Epithelial cell of proximal tubule (primary cell): Measurements from ENCODE around the gene TANC1. TPM values are rescaled to one million over a fixed set of nuclear protein-coding genes. Genes with fewer than 3 reads are reported as not detected.

Experiments
- DNase-seq: peaks from one replicate; pipeline ENCODE4 v3.0.0-alpha.2; 2011; ENCODE audit warnings: low read depth
- H3K4me3 ChIP-seq: 2 replicates; pipeline ENCODE4 v1.5.1; 2011; ENCODE audit warnings: low read depth, mild to moderate bottlenecking, low read length
- CTCF ChIP-seq: conservative IDR thresholded peaks from 2 replicates; pipeline ENCODE4 v1.5.1; 2012; ENCODE audit warnings: low read depth, mild to moderate bottlenecking, low read length
- total RNA-seq: library from RNA; depleted of rRNA; stranded (reverse); fragments of >200 nt; gene quantifications from 2 replicates; pipeline ENCODE4 v1.2.3, GENCODE V29; 2015

The TANC1 gene
- total RNA-seq, 1 donor from 2014 or later: 14.3 TPM

- TF ChIP-seq CTCF: no peak
- no peak overlapping the region for H3K4me3 ChIP-seq
- DNase-seq: no peak
These were observed 258.4 kb downstream of the TANC1 start for GRCh38 chr2:159226608-159227385.

GRCh38 chr2:159227467-159227866, 259.0 kb downstream of the TANC1 start:
- H3K4me3 ChIP-seq: no peak overlapping the region
- TF ChIP-seq CTCF: no peak
- no peak for DNase-seq

GRCh38 chr2:159228081-159228581, 259.7 kb downstream of the TANC1 start:
- no peak for TF ChIP-seq CTCF
- no peak for DNase-seq
- no peak overlapping the region for H3K4me3 ChIP-seq

GRCh38 chr2:159229476-159230144, 261.2 kb downstream of the TANC1 start:
- DNase-seq: no peak
- no peak overlapping the region for H3K4me3 ChIP-seq
- no peak for TF ChIP-seq CTCF

- H3K4me3 ChIP-seq: no peak overlapping the region
- TF ChIP-seq CTCF: no peak
- no peak for DNase-seq
These were observed 261.9 kb downstream of the TANC1 start for GRCh38 chr2:159230145-159230877.

- no peak for TF ChIP-seq CTCF
- no peak overlapping the region for H3K4me3 ChIP-seq
- no peak for DNase-seq
These were observed 264.2 kb downstream of the TANC1 start for GRCh38 chr2:159232456-159233170.
